IPS DF 4.7 (cell line): Measurements from ENCODE around the gene GOLT1A.
"Not testable (repeated sequence)": the region's sequence is repeated elsewhere in the genome, so short reads cannot be mapped to it uniquely, and the experiment has no call there.

Experiments
- DNase-seq: peaks from one replicate; pipeline ENCODE4 v3.0.0-alpha.2; 2013; ENCODE audit warnings: low spot score; ENCODE audit errors: extremely low read depth

The GOLT1A gene

DNA sequence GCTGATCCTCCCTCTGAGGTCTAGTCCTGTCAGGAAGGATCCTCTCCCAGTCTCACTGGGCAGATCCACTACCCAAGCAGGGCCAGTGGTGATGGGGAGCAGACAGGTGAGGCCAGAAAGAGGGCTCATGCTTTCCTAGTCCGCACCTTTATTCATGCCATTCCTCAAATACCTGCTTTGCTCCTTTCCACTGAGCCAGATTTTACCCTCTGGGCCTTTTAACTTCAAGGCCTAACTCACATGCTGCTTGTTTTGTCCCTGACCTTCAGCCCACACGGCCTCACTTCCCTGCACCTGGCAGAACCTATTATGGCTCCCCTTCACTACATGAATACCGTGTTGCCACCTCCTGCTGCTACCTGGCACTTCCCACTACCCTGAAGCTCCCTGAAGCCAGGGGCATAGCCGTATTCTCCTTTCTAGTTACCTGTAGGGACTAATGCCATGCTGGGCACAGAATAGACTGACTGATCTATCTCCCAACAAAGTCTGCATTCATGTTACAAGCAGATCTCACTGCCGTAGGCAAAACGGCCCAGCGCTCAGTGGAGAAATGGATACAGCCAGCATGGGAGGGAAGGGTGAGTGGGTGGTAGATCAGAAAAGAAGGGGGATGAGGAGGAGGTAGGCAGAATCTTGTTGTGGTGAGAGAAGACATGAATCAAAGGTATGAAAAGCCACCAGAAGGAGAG lies 36.1 kb upstream of the GOLT1A start:
- no peak for DNase-seq

- no peak for DNase-seq
Observed at GRCh38 chr1:204248954-204249353, 35.2 kb upstream of the GOLT1A start.

GRCh38 chr1:204246876-204247275 lies 33.1 kb upstream of the GOLT1A start:
- DNase-seq, result no peak

DNA sequence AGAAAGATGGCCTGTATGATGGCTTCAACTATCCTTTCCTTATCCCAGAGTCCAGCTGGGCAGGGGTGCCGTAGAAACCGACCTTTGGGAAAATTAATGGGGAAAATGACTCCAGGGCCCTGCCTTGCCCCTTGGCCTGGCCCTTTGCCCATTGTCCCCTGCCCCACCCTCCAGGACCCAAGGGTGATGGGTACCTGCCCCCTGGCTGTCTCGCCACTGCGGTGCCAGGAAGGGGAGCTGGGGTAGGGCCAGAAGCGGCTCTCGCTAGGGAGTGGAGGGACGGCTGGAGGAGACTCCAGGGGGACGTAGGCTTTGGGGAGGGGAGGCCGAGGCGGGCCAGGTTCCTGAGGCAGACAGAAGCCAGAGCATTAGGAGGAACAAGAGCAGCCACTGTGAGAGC lies 29.1 kb upstream of the GOLT1A start:
- DNase-seq, result no peak

- no peak for DNase-seq
Observed at GRCh38 chr1:204241914-204242313, 28.1 kb upstream of the GOLT1A start.

DNA sequence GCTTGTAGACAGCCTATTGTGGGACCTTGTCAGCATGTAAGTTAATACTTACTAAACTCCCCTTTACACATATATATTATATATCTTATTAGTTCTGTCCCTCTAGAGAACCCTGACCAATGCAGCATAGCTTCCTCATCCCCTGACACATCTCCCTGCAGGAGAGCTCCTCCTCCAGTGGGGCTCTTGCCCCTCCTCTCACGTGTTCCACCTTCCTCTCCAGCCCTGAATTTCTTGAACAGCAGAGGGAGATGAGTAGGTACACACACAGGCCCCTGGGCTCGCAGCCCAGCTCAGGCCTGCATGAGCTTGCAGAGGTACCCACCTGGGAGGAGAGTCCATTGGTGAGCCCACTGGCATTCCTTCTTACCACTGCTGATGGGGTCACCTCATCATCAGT lies 27.3 kb upstream of the GOLT1A start:
- no peak for DNase-seq

GRCh38 chr1:204240233-204240632 lies 26.4 kb upstream of the GOLT1A start:
- DNase-seq, result no peak

DNA sequence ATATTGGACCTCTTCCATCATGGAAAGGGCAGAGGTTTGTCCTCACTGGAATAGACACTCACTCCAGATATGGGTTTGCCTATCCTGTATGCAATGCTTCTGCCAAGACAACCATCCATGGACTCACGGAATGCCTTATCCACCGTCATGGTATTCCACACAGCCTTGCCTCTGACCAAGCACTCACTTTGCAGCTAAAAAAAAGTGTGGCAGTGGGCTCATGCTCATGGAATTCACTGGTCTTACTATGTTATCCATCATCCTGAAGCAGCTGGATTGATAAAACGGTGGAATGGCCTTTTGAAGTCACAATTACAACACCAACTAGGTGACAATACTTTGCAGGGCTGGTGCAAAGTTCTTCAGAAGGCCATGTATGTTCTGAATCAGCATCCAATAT lies 25.6 kb upstream of the GOLT1A start:
- not testable (repeated sequence) for DNase-seq

- DNase-seq, result not testable (repeated sequence)
Observed at GRCh38 chr1:204238520-204238919, 24.7 kb upstream of the GOLT1A start.

GRCh38 chr1:204237515-204237914 lies 23.7 kb upstream of the GOLT1A start:
- not testable (repeated sequence) for DNase-seq

GRCh38 chr1:204232526-204232925 lies 18.7 kb upstream of the GOLT1A start:
- no peak for DNase-seq

- DNase-seq, result no peak
Observed at GRCh38 chr1:204230211-204230610, 16.4 kb upstream of the GOLT1A start.

GRCh38 chr1:204228896-204229295 lies 15.1 kb upstream of the GOLT1A start:
- DNase-seq, result no peak

DNA sequence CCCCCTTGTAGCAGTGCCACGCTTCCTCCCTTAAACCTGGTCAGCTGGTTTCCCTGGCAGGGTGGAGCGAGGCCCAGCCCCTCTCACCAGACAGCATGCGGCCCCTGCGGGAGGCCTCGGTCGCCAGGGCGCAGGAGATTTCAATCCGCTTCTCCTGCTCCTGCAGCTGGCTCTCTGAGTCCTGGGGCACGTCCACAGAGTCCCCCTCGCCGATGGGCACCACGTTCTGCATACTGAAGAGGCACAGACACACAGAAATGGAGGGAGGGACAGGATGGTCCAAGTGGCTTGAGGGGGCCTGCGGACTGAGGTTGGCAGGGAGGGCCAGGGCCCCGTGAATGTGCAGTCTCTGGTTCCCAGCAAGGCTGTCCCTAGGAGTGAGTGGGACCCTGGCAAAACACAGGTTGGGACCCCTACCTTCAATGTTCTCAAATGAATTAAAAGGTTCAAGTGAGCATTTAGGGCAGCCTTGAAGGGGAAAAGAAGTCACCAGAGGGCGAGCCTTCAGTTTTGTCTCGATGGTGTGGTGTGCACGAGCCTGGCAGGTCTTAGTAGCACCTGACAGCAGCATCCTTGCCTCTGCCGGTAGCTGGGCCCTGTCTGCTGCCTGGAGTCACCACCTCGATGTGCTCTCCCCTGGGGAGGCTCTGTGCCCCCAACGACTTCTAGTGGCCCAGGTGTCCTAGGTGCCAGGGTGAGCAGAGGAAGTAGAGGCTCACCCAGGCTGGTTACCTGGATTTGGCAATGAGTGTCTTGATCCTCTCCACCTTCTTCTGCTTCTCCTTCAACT lies 14.4 kb upstream of the GOLT1A start:
- DNase-seq, result no peak

DNA sequence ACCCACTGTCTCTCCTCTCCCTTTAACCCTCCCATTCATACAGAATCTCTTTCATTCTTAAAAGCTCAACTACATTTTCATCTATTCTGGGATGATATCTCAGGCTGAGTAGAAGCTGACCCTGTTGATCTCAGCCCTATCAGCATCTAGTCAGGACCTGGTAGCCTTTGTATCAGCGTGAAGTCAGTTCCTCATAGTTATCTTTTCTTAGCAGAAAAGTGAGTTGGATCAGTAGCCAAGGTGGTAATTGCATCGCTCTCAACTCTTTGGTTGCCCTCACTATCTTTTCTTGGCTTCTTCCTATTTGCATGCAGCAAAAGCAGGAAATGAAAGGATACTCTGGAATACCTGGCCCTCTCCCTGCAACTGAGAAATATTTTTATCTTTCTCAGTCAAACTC lies 13.6 kb upstream of the GOLT1A start:
- no peak for DNase-seq

GRCh38 chr1:204225841-204226735 lies 12.3 kb upstream of the GOLT1A start:
- DNase-seq, result no peak

DNA sequence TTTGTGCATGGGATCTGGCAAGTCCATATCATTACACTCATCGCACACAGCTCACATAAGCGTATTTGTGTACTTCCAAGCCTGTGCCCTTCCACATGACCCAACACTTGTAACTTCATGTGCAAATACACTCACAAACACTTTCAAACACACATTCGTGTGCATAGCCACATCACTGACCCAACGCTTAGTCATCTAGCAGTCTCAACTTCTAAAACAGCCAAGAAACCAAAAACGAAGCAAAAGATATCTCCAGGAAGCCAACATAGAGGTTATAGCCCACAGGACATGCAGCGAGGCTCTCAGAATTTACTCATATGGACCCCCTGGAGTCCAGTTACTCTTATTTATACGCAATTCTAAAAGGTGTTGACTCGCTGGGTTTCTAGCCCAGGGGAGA lies 10.9 kb upstream of the GOLT1A start:
- DNase-seq, result no peak

GRCh38 chr1:204223129-204223860 lies 9.5 kb upstream of the GOLT1A start:
- DNase-seq, result no peak

GRCh38 chr1:204222764-204223055 lies 8.9 kb upstream of the GOLT1A start:
- DNase-seq, result no peak

- no peak for DNase-seq
Observed at GRCh38 chr1:204222006-204222763, 8.4 kb upstream of the GOLT1A start.

DNA sequence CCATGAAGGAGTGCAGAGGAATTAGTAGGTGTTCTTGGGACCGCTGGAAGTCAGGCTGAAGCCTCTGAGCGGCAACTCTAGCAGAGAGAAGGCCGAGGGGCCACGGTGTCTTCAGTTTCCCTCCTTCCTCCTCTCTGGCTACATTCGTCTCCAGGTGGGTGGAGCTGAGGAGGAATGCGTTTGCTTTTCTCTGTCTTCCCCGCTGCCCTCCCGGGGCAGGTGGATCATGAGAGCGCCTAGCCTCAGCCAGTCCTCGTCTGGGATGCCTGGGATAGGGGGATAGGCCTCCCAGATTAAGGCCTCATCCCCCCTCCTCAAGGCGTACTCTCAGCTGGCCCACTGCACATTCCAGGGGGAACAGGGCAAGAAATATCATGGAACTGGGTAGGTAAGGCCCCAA lies 7.5 kb upstream of the GOLT1A start:
- no peak for DNase-seq
